ENCODE data around the gene SNX6.
"Not testable (repeated sequence)": the region's sequence is repeated elsewhere in the genome, so short reads cannot be mapped to it uniquely, and the experiment has no call there.

Gene SNX6

DNA sequence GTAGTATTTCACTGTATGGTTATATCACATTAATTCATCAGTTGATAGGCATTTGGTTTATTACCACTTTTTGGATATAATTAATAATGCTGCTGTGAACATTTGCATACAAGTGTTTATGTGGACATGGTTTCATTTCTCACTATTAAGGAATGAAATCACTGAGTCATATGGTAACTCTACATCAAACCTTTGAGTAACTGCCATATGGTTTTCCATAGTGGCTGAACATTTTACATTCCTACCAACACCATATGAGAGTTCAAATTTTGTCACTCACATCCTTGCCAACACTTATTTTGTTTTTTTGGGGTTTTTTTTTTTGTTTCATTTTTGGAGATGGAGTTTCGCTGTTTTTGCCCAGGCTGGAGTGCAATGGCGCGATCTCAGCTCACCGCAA lies 60.2 kb downstream of the SNX6 start:
- no peak overlapping the region for H3K27ac ChIP-seq
- 0 out of 20 replicates have a peak, but pooled peaks cover 0 to 5% (median 0%) of the 10 kb centered on the region in 10 experiments for H3K4me1 ChIP-seq
- H3K9ac ChIP-seq = no peak overlapping the region
- no peak for TF ChIP-seq Cebpa-rat (IDR thresholded peaks at IDR 0.05)
- no peak overlapping the region for H3K4me3 ChIP-seq
- peaks cover 0 to 100% (median 6%) of the 10 kb centered on the region in 11 experiments; a peak in 12 of 22 replicates for H4K20me1 ChIP-seq
- no peaks in the 10 kb centered on the region for H3K27me3 ChIP-seq
- H3K4me2 ChIP-seq = no peak overlapping the region
- no peaks in the 10 kb centered on the region for H3K9me3 ChIP-seq (replicated peaks in 1 of 11)
- H3K36me3 ChIP-seq = peaks cover 93 to 100% (median 100%) of the 10 kb centered on the region in 11 experiments

DNA sequence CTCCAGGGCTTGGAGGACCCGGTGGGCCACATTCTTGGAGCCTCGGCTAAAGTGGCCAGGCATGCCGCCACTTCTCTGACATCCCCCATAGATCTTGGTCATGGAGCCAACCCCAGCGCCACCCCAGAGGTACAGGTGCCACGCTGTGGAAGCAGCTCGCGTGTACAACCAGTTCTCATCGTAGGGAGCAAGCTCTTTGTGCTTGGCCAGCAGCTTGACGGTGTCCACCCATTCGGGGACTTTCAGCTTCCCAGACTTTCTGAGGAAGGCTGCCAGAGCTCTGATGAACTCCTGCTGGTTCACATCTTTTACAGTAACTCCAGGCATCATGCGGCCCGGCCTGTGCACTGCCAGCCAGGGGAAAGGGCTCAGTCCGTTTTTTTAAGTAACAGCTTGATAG lies 61.1 kb downstream of the SNX6 start:
- TF ChIP-seq Cebpa-rat (IDR thresholded peaks at IDR 0.05) = no peak
- Histone ChIP-seq H4K20me1 (peaks cover 0 to 100% (median 6%) of the 10 kb centered on the region in 11 experiments; a peak in 12 of 22 replicates), H3K4me1 (0 out of 20 replicates have a peak, but pooled peaks cover 0 to 5% (median 0%) of the 10 kb centered on the region in 10 experiments), H3K9ac (no peak overlapping the region), H3K4me2 (no peak overlapping the region), H3K4me3 (no peak overlapping the region), H3K27ac (no peak overlapping the region), H3K27me3 (no peaks in the 10 kb centered on the region), H3K9me3 (replicated peaks in 1 of 11) (no peaks in the 10 kb centered on the region), H3K36me3 (peaks cover 93 to 100% (median 100%) of the 10 kb centered on the region in 11 experiments)

GRCh38 chr14:34562776-34563150 lies 67.2 kb downstream of the SNX6 start:
- Histone ChIP-seq H3K27me3 (no peaks in the 10 kb centered on the region), H4K20me1 (peaks cover 0 to 57% (median 0%) of the 10 kb centered on the region in 11 experiments; a peak in 5 of 22 replicates), H3K4me3 (no peak overlapping the region), H3K27ac (no peak overlapping the region), H3K36me3 (peaks cover 50 to 57% (median 56%) of the 10 kb centered on the region in 11 experiments), H3K9ac (no peak overlapping the region), H3K4me2 (no peak overlapping the region), H3K4me1 (0 out of 20 replicates have a peak, but pooled peaks cover 0 to 5% (median 0%) of the 10 kb centered on the region in 10 experiments), H3K9me3 (replicated peaks in 1 of 11) (no peaks in the 10 kb centered on the region)
- no peak for TF ChIP-seq Cebpa-rat (IDR thresholded peaks at IDR 0.05)

GRCh38 chr14:34562037-34562775 lies 67.7 kb downstream of the SNX6 start:
- H3K9ac ChIP-seq; H3K4me2 ChIP-seq; H3K4me3 ChIP-seq; H3K27ac ChIP-seq; H3K27me3 ChIP-seq; H3K9me3 ChIP-seq (replicated peaks in 1 of 11); H3K4me1 ChIP-seq: not testable (repeated sequence)
- Histone ChIP-seq H3K36me3 (peaks cover 45 to 52% (median 50%) of the 10 kb centered on the region in 11 experiments), H4K20me1 (peaks cover 0 to 51% (median 0%) of the 10 kb centered on the region in 11 experiments; a peak in 5 of 22 replicates)

GRCh38 chr14:34556498-34556829 lies 73.5 kb downstream of the SNX6 start:
- H3K27me3 ChIP-seq = not testable (repeated sequence)

DNA sequence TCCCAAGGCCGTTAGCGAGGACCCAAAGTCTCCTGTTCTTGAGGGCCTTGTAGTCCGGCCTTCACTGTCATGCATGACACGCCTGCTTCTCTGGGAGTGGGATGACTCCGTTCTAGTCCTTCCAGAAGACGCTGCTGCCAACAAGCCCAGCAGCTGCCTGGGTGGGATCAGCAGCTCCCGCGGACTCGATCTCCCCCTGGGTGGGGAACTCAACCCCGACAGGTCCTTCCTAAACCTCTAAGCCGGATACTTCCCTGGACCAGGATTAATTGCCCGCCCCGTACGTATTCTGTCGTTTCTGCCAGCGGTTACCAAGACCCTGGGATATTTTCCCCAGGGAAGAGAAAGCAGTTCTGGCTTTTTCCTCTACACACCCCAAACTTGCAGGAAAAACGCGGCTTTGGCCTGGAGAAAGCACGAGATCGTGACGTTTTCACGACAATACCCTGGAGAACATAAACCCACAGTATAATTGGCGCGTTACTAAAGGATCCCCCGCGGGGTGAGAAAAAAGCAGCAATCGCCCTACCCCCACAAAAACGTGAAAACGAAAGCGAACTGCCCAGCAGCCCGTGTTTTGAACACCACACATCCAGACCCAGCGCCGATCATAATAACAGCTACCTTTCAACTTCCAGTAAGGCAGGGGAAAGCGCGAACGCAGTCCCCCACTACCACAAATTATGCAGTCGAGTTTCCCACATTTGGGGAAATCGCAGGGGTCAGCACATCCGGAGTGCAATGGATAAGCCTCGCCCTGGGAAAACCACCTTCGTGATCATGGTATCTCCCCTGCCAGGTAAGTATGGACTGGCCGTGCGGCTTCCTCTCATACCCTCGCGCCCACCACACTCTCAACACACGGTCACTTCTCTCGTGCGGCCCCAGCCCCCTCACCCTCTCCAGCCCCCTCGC lies 74.1 kb downstream of the SNX6 start:
- H4K20me1 ChIP-seq; H3K27ac ChIP-seq; H3K4me3 ChIP-seq; H3K36me3 ChIP-seq; H3K9me3 ChIP-seq (replicated peaks in 1 of 11); H3K27me3 ChIP-seq; H3K4me2 ChIP-seq; H3K9ac ChIP-seq: not testable (repeated sequence)
- H3K4me1 ChIP-seq = peaks cover 11 to 35% (median 25%) of the 10 kb centered on the region in 10 experiments

More at GRCh38 chr14:34556498-34556829, 73.5 kb downstream of the SNX6 start:
- H3K9me3 ChIP-seq (replicated peaks in 1 of 11); H3K4me2 ChIP-seq; H3K9ac ChIP-seq; H3K27ac ChIP-seq; H4K20me1 ChIP-seq; H3K4me3 ChIP-seq; H3K36me3 ChIP-seq: not testable (repeated sequence)
- peaks cover 11 to 28% (median 19%) of the 10 kb centered on the region in 10 experiments for H3K4me1 ChIP-seq

GRCh38 chr14:34554540-34555250 lies 75.3 kb downstream of the SNX6 start:
- Histone ChIP-seq H3K36me3 (no peaks in the 10 kb centered on the region), H3K9me3 (replicated peaks in 1 of 11) (no peaks in the 10 kb centered on the region), H3K27ac (peak overlapping the region in 7 of 11 experiments; percentile 5 to 52 (median 38); a peak in 10 of 22 replicates), H3K4me2 (peak overlapping the region; percentile 42 to 86 (median 71)), H3K4me3 (peak overlapping the region in 8 of 10 experiments; percentile 6 to 46 (median 38); a peak in 12 of 20 replicates), H3K9ac (peak overlapping the region in 10 of 11 experiments; percentile 25 to 69 (median 54); a peak in 17 of 22 replicates), H3K27me3 (no peaks in the 10 kb centered on the region), H4K20me1 (no peaks in the 10 kb centered on the region; a peak in 1 of 22 replicates), H3K4me1 (peaks cover 17 to 45% (median 32%) of the 10 kb centered on the region in 10 experiments)
- no peak for TF ChIP-seq Cebpa-rat (IDR thresholded peaks at IDR 0.05)

DNA sequence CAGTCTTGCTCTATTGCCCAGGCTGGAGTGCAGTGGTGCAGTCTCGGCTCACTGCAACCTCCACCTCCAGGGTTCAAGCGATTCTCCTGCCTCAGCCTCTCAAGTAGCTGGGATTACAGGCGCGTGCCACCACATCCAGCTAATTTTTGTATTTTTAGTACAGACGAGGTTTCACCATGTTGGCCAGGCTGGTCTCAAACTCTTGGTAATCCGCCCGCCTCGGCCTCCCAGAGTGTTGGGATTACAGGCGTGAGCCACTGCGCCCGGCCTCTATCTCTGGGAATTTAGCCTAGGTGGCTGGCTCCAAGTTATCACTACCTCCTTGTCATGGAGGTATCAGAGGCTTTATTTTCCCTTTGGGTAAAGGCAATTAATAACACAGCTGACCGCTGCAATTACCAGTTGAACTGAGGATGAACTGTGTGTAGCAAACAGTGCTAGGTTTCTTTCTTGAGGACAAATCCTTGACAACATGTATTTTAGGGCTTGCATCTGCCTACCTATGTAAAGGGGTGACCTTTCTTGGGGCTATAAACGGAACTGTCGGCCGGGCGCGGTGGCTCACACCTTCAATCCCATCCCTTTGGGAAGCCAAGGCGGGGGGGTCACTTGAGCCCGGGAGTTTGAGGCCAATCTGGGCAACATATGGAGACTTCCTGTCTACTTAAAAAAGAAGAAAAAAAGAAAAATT lies 80.5 kb downstream of the SNX6 start:
- H3K4me3 ChIP-seq; H3K27ac ChIP-seq; H4K20me1 ChIP-seq; H3K9me3 ChIP-seq (replicated peaks in 1 of 11); H3K27me3 ChIP-seq; H3K36me3 ChIP-seq: not testable (repeated sequence)
- Histone ChIP-seq H3K4me2 (peak overlapping the region; percentile 22 to 80 (median 66); a peak in 19 of 22 replicates), H3K9ac (peak overlapping the region in 4 of 11 experiments; percentile 26 to 49 (median 30); a peak in 5 of 22 replicates), H3K4me1 (peaks cover 29 to 60% (median 46%) of the 10 kb centered on the region in 10 experiments)
